ENCODE data around the gene GATA3. TPM values are rescaled to one million over a fixed set of nuclear protein-coding genes. Genes with fewer than 3 reads are reported as not detected.

Gene GATA3
- total RNA-seq, 1 experiment from 2014 or later = 0.64 TPM

GRCh38 chr10:8037941-8038894 lies 16.3 kb upstream of the GATA3 start:
- DNase-seq (ENCODE audit: low spot score) = no peak

DNA sequence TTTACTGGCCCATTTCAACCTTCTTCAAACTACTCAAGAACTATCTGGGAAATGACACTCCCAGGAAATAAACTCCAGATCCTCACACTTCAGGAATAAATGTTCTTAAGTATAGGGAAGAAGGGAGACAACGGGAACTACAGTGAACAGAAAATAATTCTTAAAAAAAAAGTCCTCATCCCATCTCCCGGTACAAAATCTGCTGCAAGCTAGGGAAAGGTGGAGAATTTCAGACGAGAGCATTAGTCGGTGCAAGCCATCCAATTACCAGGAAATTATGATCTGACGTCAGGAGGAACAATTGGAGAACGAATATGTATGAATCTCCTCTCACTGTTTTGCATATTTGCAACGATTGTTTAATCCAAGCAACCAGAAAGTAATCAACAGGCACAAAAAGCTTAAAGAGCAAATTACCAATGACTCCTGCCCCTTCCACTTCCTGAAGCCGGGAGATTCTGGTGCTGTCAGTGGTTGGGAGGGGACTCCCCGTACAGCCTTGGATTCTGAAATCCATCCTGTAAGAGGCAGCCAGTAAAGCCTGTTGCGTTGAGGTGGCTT lies 15.1 kb upstream of the GATA3 start:
- DNase-seq (ENCODE audit: low spot score) = no peak

- DNase-seq (ENCODE audit: low spot score) = no peak
Observed at GRCh38 chr10:8040651-8041050, 13.8 kb upstream of the GATA3 start.

- no peak for DNase-seq (ENCODE audit: low spot score)
Observed at GRCh38 chr10:8041284-8041991, 13.1 kb upstream of the GATA3 start.

DNA sequence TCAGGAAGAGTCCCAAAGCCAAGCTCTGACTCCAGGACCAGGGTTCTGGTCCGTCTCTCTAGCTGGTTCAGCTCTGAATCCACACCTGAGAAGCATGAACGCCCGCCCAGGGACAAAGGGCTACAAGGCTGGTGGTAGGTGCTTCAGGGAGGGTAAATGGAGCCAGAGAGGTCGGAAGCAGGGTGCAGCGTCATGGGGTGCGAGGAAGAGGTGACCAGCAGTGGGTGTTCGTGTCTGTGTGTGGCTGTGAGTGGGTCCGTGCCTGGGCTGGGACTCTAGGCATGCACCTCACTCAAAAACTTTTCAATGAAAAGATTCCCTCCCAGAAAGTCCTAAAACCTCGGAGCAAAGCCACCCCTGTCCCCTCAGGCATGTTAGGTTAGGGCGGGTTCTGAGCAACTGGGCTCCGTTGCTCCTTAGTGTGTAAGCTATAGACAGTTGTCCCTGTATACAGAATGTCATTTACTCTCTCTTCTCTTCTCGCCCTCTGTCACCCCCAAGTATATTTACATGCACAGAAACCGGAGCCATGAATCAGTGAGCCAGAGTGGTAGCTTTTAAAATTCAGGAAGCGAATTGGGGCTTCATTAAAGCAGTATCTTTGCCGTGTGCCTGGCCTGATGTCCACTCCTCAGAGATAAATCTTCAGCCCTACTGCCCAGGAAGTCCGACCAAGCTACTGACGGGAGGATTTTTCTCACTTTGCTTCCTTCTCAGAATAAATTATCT lies 12.3 kb upstream of the GATA3 start:
- no peak for DNase-seq (ENCODE audit: low spot score)

- no peak for DNase-seq (ENCODE audit: low spot score)
Observed at GRCh38 chr10:8042721-8043568, 11.5 kb upstream of the GATA3 start.

GRCh38 chr10:8043569-8044306 lies 10.8 kb upstream of the GATA3 start:
- DNase-seq (ENCODE audit: low spot score) = no peak

- no peak for DNase-seq (ENCODE audit: low spot score)
Observed at GRCh38 chr10:8044331-8044907, 10.1 kb upstream of the GATA3 start.

DNA sequence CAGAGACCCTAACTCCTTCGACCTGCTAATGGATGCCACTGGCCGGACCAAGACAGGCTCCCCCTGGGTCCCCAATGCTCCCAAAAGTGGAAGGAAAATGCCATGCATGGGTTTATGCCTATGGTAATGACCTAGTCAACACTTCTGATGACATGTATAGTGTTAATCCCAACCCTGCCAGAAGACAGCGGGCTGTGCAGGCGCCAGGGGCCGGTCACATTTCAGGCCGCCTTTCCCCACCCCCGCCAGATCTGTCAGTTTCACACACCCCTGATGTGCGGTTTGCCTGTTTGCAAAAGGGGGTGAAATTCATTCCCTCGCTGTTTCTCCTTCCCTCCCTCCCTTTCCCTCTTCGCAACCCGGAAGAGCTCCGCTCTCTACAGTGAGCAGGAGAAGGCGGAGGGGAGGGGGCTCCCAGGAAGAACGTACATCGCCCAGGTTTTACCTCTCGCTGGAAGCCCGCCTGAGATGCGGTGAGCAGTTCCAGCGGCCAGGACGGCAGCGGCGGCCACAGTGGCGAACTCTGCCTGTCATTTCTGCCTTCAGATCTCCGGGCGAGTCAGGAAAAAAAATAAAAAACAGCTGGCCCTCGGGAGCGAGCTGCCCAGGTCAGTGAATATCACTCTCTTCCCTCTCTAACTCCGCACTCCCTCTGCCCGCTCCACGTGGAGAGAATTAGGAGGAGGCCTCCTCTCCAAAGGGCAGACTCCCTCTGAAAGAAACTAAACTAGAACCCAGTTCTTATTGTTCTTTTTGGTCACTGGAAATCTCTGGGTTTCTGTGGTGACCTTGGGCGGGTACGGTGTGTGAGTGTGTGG lies 9.4 kb upstream of the GATA3 start:
- no peak for DNase-seq (ENCODE audit: low spot score)

GRCh38 chr10:8045726-8046494 lies 8.6 kb upstream of the GATA3 start:
- DNase-seq (ENCODE audit: low spot score) = no peak

GRCh38 chr10:8047452-8048280 lies 6.8 kb upstream of the GATA3 start:
- no peak for DNase-seq (ENCODE audit: low spot score)

DNA sequence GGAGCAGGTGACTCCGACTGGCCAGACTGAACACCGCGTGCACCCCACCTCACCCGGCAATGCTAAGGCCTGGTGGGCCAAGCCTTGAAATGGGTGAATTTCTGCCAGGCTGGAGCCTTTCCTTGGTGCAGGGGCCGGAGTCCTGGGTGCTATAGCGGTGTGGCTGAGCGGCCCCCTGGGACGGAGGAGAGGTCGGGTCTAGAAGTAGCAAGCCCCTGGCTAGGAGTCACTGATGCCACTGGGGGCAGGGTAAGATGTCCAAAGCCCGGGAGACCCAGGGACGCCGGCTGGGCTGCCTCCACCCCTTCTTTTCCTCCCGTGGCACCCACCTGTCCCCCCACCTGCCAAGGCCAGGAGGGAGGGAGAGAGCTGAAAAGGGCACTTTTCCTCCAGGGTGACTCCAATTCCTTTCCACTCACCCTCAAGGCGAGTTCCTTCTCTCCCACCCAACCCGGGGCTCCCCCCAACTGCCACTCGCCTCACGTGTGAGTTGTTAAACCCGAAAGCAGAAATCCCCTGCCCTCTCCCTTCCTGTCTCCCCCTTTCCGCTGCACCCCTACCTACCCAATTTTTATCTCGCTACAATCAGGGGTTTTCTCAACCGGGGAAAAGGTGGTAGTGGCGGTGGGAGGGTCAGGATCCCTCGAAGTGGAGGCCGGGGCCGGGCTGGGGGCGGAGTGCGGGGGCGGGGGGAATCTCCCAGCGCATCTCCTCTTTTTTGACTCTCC lies 6.0 kb upstream of the GATA3 start:
- DNase-seq (ENCODE audit: low spot score) = no peak

- DNase-seq (ENCODE audit: low spot score) = no peak
Observed at GRCh38 chr10:8049045-8049864, 5.2 kb upstream of the GATA3 start.

DNA sequence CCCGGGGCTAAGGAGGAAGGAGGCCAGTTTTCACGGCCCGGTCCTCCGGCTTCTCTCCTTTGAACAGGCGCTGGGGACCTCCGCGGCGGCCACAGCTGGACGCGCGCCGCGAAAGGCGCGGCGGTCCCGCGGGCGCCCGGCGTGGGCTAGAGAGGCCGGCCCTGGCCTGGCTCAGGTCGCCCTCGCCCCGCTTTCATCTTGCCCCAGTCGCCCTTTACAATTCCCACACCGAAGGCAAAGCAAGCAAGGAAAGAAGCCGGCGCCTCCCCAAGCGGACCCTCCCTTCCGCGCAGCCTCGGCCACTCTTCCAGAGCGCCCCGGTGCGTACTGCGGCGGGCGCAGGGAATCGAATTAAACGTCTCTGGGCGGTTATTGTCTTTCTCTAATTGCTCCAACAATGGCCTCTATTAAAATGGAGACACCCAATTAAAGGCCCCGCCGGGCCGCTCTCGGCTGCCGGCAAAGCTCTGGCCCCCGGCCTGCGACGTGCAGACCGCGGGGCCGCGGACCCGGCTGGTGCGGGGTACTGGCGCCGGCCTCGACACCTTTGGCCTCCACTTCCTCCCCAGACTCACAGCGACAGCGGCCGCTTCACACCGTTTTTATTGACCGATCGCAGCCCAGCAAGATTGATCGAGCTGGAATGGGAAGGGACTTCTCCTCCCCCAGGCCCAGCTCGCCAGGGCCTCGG lies 4.5 kb upstream of the GATA3 start:
- no peak for DNase-seq (ENCODE audit: low spot score)

DNA sequence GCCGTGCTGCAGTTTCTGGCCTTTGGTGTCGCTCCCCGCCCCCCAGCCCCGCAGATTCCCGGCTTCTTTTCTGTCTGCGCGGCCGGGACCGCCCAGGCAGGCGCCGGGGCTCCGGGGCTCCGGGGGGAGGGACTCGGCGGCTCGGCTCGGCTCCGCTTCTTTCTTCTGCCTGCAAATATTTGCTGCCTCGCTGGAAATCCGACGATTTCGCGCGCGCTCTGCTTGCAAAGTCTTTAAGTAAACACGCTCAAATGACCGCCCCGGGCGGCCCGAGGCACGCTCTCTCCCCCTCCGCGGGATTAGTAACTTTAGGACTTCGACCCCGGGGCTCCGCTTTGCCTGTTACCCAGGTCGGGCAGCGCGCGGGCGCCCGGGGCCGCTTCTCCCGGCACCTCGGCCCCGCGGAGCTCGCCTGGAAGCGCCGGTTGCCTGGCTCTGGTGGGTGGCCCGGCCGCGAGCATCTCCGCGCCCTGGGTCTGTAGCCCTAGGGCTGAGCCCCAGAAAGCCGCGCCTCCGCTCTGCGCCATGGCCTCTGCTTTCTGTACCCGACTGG lies 3.9 kb upstream of the GATA3 start:
- no peak for DNase-seq (ENCODE audit: low spot score)

Data from H4 (cell line).